Neuron (in vitro differentiated cells): Measurements from ENCODE around the gene NCAPD2.
A peak's percentile ranks its signal among the peaks of the same experiment; 100 is the strongest.
"Not testable (repeated sequence)": the region's sequence is repeated elsewhere in the genome, so short reads cannot be mapped to it uniquely, and the experiment has no call there.

Source experiments
- H2AFZ ChIP-seq: one replicate; pipeline ENCODE4 v1.6.1; 2013; ENCODE audit warnings: low read depth, mild to moderate bottlenecking, inconsistent platforms, low read length, moderate library complexity
- H3K27me3 ChIP-seq: one replicate; pipeline ENCODE4 v1.6.1; 2013; ENCODE audit warnings: low read length; ENCODE audit not compliant: insufficient read depth
- H3K36me3 ChIP-seq: one replicate; pipeline ENCODE4 v1.6.1; 2013; ENCODE audit warnings: low read length; ENCODE audit not compliant: insufficient read depth
- H3K4me1 ChIP-seq: one replicate; pipeline ENCODE4 v1.6.1; 2013; ENCODE audit warnings: low read length; ENCODE audit not compliant: insufficient read depth
- H3K4me3 ChIP-seq: 2 replicates; pipeline ENCODE4 v1.5.1; 2013; ENCODE audit warnings: mild to moderate bottlenecking, low read length, moderate library complexity
- H3K9me3 ChIP-seq: one replicate; pipeline ENCODE4 v1.6.1; 2013; ENCODE audit warnings: low read length

Gene NCAPD2

GRCh38 chr12:6494258-6494743, 399 bp downstream of the NCAPD2 start:
- Histone ChIP-seq H3K36me3 (peaks cover 47% of the 10 kb centered on the region), H3K27me3 (no peaks in the 10 kb centered on the region), H3K4me1 (peaks cover 33% of the 10 kb centered on the region), H3K4me3 (peak overlapping the region; percentile 98), H3K9me3 (no peaks in the 10 kb centered on the region), H2AFZ (peak overlapping the region; percentile 1)

- Histone ChIP-seq H2AFZ (no peak overlapping the region), H3K4me1 (peaks cover 33% of the 10 kb centered on the region), H3K4me3 (peak overlapping the region; percentile 98), H3K36me3 (peaks cover 52% of the 10 kb centered on the region), H3K27me3 (no peaks in the 10 kb centered on the region), H3K9me3 (no peaks in the 10 kb centered on the region)
These were observed 1.1 kb downstream of the NCAPD2 start for GRCh38 chr12:6494968-6495367.

- H2AFZ ChIP-seq, H3K27me3 ChIP-seq, H3K4me3 ChIP-seq, H3K9me3 ChIP-seq: not testable (repeated sequence)
- Histone ChIP-seq H3K4me1 (peaks cover 30% of the 10 kb centered on the region), H3K36me3 (peaks cover 62% of the 10 kb centered on the region)
These were observed 3.4 kb downstream of the NCAPD2 start for GRCh38 chr12:6497291-6497690.

- peaks cover 16% of the 10 kb centered on the region for H3K4me1 ChIP-seq
- peaks cover 80% of the 10 kb centered on the region for H3K36me3 ChIP-seq
- no peaks in the 10 kb centered on the region for H3K9me3 ChIP-seq
- no peaks in the 10 kb centered on the region for H3K27me3 ChIP-seq
- H2AFZ ChIP-seq, result no peak overlapping the region
- no peak overlapping the region for H3K4me3 ChIP-seq
These were observed 6.6 kb downstream of the NCAPD2 start for GRCh38 chr12:6500466-6500865.

GRCh38 chr12:6507102-6507998, 13.4 kb downstream of the NCAPD2 start:
- peaks cover 3% of the 10 kb centered on the region for H3K4me1 ChIP-seq
- no peaks in the 10 kb centered on the region for H3K27me3 ChIP-seq
- no peak overlapping the region for H3K4me3 ChIP-seq
- no peak overlapping the region for H2AFZ ChIP-seq
- no peaks in the 10 kb centered on the region for H3K9me3 ChIP-seq
- H3K36me3 ChIP-seq, result peaks cover 64% of the 10 kb centered on the region

GRCh38 chr12:6508087-6508486, 14.2 kb downstream of the NCAPD2 start:
- H3K4me1 ChIP-seq, result peaks cover 3% of the 10 kb centered on the region
- no peak overlapping the region for H2AFZ ChIP-seq
- H3K36me3 ChIP-seq, result peaks cover 66% of the 10 kb centered on the region
- no peaks in the 10 kb centered on the region for H3K27me3 ChIP-seq
- no peaks in the 10 kb centered on the region for H3K9me3 ChIP-seq
- H3K4me3 ChIP-seq, result no peak overlapping the region

- Histone ChIP-seq H3K9me3 (no peaks in the 10 kb centered on the region), H3K4me1 (no peaks in the 10 kb centered on the region), H3K4me3 (no peak overlapping the region), H2AFZ (no peak overlapping the region), H3K27me3 (no peaks in the 10 kb centered on the region), H3K36me3 (peaks cover 91% of the 10 kb centered on the region)
These were observed 26.3 kb downstream of the NCAPD2 start for GRCh38 chr12:6520186-6520585.

GRCh38 chr12:6522193-6522592, 28.3 kb downstream of the NCAPD2 start:
- no peak overlapping the region for H3K4me3 ChIP-seq
- no peaks in the 10 kb centered on the region for H3K4me1 ChIP-seq
- H3K27me3 ChIP-seq, result no peaks in the 10 kb centered on the region
- no peak overlapping the region for H2AFZ ChIP-seq
- H3K36me3 ChIP-seq, result peaks cover 93% of the 10 kb centered on the region
- H3K9me3 ChIP-seq, result no peaks in the 10 kb centered on the region

GRCh38 chr12:6523708-6524107, 29.8 kb downstream of the NCAPD2 start:
- Histone ChIP-seq H2AFZ (no peak overlapping the region), H3K4me3 (no peak overlapping the region), H3K4me1 (no peaks in the 10 kb centered on the region), H3K27me3 (no peaks in the 10 kb centered on the region), H3K9me3 (no peaks in the 10 kb centered on the region), H3K36me3 (peaks cover 95% of the 10 kb centered on the region)

- Histone ChIP-seq H3K9me3 (no peaks in the 10 kb centered on the region), H2AFZ (no peak overlapping the region), H3K4me1 (no peaks in the 10 kb centered on the region), H3K27me3 (no peaks in the 10 kb centered on the region), H3K36me3 (peaks cover 97% of the 10 kb centered on the region), H3K4me3 (no peak overlapping the region)
These were observed 30.7 kb downstream of the NCAPD2 start for GRCh38 chr12:6524648-6525047.

GRCh38 chr12:6526201-6526600, 32.3 kb downstream of the NCAPD2 start:
- Histone ChIP-seq H3K4me3 (no peak overlapping the region), H3K4me1 (no peaks in the 10 kb centered on the region), H3K27me3 (no peaks in the 10 kb centered on the region), H2AFZ (no peak overlapping the region), H3K36me3 (peaks cover 98% of the 10 kb centered on the region), H3K9me3 (no peaks in the 10 kb centered on the region)

GRCh38 chr12:6526766-6527525, 33.0 kb downstream of the NCAPD2 start:
- H3K4me1 ChIP-seq, result peaks cover 5% of the 10 kb centered on the region
- H3K9me3 ChIP-seq, result no peaks in the 10 kb centered on the region
- no peaks in the 10 kb centered on the region for H3K27me3 ChIP-seq
- H2AFZ ChIP-seq, result no peak overlapping the region
- H3K36me3 ChIP-seq, result peaks cover 91% of the 10 kb centered on the region
- H3K4me3 ChIP-seq, result no peak overlapping the region

GRCh38 chr12:6527711-6528110, 33.8 kb downstream of the NCAPD2 start:
- H3K4me3 ChIP-seq, result no peak overlapping the region
- H3K4me1 ChIP-seq, result peaks cover 13% of the 10 kb centered on the region
- H3K36me3 ChIP-seq, result peaks cover 84% of the 10 kb centered on the region
- H2AFZ ChIP-seq, result no peak overlapping the region
- H3K9me3 ChIP-seq, result no peaks in the 10 kb centered on the region
- no peaks in the 10 kb centered on the region for H3K27me3 ChIP-seq
